Gastroesophageal sphincter (tissue), 3 donors: ENCODE data around the gene WDR49.

Source experiments
- CTCF ChIP-seq, 4 experiments: fragments of 200-600 bp in 2 of 4; fragments of 450-650 bp in 2 of 4; sonication (generic) in 1 of 4; IDR thresholded peaks; one replicate each; pipeline ENCODE4 v1.5.1; 2017 to 2019; ENCODE audit warnings: antibody characterized with exemption in 4 of 4, mild to moderate bottlenecking in 2 of 4, moderate library complexity in 2 of 4
- EP300 ChIP-seq: sonication (generic); formaldehyde crosslinking; IDR thresholded peaks from one replicate; pipeline ENCODE4 v1.6.1; 2017; ENCODE audit warnings: antibody characterized with exemption, mild to moderate bottlenecking
- POLR2A ChIP-seq, 2 donors: fragments of 450-650 bp; IDR thresholded peaks; one replicate each; pipeline ENCODE4 v1.6.1; 2017; ENCODE audit warnings: antibody characterized with exemption in 2 of 2, mild to moderate bottlenecking in 2 of 2, moderate library complexity in 1 of 2
- POLR2AphosphoS5 ChIP-seq: sonication (generic); formaldehyde crosslinking; IDR thresholded peaks from one replicate; pipeline ENCODE4 v1.6.1; 2017; ENCODE audit warnings: antibody characterized with exemption

GRCh38 chr3:167483708-167484475, 169.8 kb downstream of the WDR49 start:
- TF ChIP-seq CTCF (IDR thresholded peaks at IDR 0.05) (no peak), POLR2AphosphoS5 (no peak), EP300 (no peak), POLR2A (IDR thresholded peaks at IDR 0.05) (no peak)
